Mesendoderm (in vitro differentiated cells): Measurements from ENCODE around the gene CCDC32. TPM values are rescaled to one million over a fixed set of nuclear protein-coding genes. Genes with fewer than 3 reads are reported as not detected.

Experiments used
- DNase-seq: peaks from one replicate; pipeline ENCODE4 v3.0.0; 2013
- H2AK5ac ChIP-seq: 2 replicates; pipeline ENCODE4 v1.6.1; 2013; ENCODE audit warnings: low read length, inconsistent platforms
- H2BK120ac ChIP-seq: 2 replicates; pipeline ENCODE4 v1.6.1; 2013; ENCODE audit warnings: low read depth, mild to moderate bottlenecking, low read length, moderate library complexity, mixed read lengths
- H2BK15ac ChIP-seq: replicated peaks from 2 replicates; pipeline ENCODE4 v1.6.1; 2013; ENCODE audit warnings: low read depth, mild to moderate bottlenecking, moderate library complexity
- H2BK5ac ChIP-seq: 2 replicates; pipeline ENCODE4 v1.6.1; 2013; ENCODE audit warnings: low read length, inconsistent platforms
- H3K18ac ChIP-seq: 2 replicates; pipeline ENCODE4 v1.6.1; 2013; ENCODE audit warnings: mild to moderate bottlenecking, low read length, mixed read lengths
- H3K23ac ChIP-seq: one replicate; pipeline ENCODE4 v1.6.1; 2013; ENCODE audit warnings: low read length
- H3K27ac ChIP-seq: 2 replicates; pipeline ENCODE4 v1.5.1; 2013; ENCODE audit warnings: low read depth, mild to moderate bottlenecking, inconsistent platforms, low read length, moderate library complexity
- H3K27me3 ChIP-seq: 2 replicates; pipeline ENCODE4 v1.6.1; 2013; ENCODE audit warnings: low read length, control low read depth, mild to moderate bottlenecking, inconsistent platforms; ENCODE audit not compliant: insufficient read depth, poor library complexity
- H3K36me3 ChIP-seq: 2 replicates; pipeline ENCODE4 v1.6.1; 2013; ENCODE audit warnings: low read length, inconsistent platforms; ENCODE audit not compliant: control insufficient read depth, insufficient read depth
- H3K4ac ChIP-seq: one replicate; pipeline ENCODE4 v1.6.1; 2013; ENCODE audit warnings: low read depth, mild to moderate bottlenecking, low read length, moderate library complexity
- H3K4me1 ChIP-seq: 2 replicates; pipeline ENCODE4 v1.6.1; 2013; ENCODE audit warnings: low read depth, low read length, inconsistent platforms; ENCODE audit not compliant: control insufficient read depth
- H3K4me2 ChIP-seq: 2 replicates; pipeline ENCODE4 v1.6.1; 2013; ENCODE audit warnings: low read length
- H3K4me3 ChIP-seq: 2 replicates; pipeline ENCODE4 v1.5.1; 2013; ENCODE audit warnings: mild to moderate bottlenecking, low read length
- H3K56ac ChIP-seq: one replicate; pipeline ENCODE4 v1.6.1; 2013; ENCODE audit warnings: low read length
- H3K79me1 ChIP-seq: 2 replicates; pipeline ENCODE4 v1.6.1; 2013; ENCODE audit warnings: low read length, inconsistent platforms
- H3K79me2 ChIP-seq: 2 replicates; pipeline ENCODE4 v1.6.1; 2013; ENCODE audit warnings: mild to moderate bottlenecking, low read length; ENCODE audit not compliant: control insufficient read depth, insufficient read depth
- H3K9ac ChIP-seq: 2 replicates; pipeline ENCODE4 v1.6.1; 2013; ENCODE audit warnings: low read length, inconsistent platforms
- H4K5ac ChIP-seq: one replicate; pipeline ENCODE4 v1.6.1; 2013; ENCODE audit warnings: low read length
- H4K8ac ChIP-seq: one replicate; pipeline ENCODE4 v1.6.1; 2013; ENCODE audit warnings: low read depth, mild to moderate bottlenecking, control low read depth, low read length, moderate library complexity
- WGBS: extraction: QIAGEN DNeasy Blood & Tissue Kit; methylation state at CpG from one replicate; pipeline ENCODE4 v1.1.7; 2013; ENCODE audit warnings: low lambda C conversion rate, missing lambda C conversion rate; ENCODE audit not compliant: insufficient coverage; ENCODE audit errors: extremely low coverage; 5-methylcytosine and 5-hydroxymethylcytosine counted together
- small RNA-seq: library from polyadenylated mRNA; stranded (forward); fragments of <200 nt; extraction: miRNeasy Mini kit (QIAGEN cat#:217004); gene quantifications from one replicate; pipeline ENCODE3, GENCODE V24; 2013; ENCODE audit not compliant: insufficient read depth

CCDC32 gene

DNA sequence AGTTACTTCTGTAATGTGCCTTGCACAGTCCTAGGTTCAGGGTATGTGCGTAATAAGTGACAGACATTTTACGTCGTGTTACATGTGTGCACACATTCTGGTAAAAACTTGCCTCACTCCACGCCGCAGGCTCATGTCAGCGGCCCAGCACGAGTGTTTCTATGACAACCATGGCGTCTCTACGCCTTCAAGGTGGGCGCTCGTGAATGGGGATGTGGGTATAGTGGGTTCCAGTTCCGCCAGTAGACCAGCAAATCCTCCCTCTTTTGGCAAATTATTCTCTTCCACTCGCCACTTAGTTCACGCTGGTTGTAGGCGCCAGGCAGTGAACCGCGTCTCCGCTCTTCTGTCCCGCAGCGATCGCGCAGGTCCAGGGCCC lies 53.8 kb downstream of the CCDC32 start:
- DNase-seq, result peak; percentile 15

DNA sequence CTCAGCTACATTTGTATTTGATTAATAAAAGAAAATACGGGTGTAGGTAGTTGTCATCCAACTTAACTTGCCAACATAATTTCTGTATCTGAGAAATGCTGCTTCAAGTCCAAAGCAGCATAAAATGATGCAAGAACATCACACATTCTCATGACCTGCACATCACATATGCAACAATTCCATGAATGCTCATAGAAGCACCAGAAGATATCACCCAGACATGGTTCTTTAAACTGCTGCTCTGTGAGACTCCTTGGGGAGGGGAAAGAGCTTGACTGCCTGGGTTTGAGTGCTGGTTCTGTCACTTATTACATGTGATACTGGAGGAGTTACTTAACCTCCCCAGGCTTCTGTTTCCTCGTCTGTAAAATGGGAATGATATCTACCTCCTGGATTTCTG lies 54.6 kb downstream of the CCDC32 start:
- Histone ChIP-seq H3K56ac (no peak overlapping the region), H2BK120ac (no peak overlapping the region), H3K79me1 (no peaks in the 10 kb centered on the region), H4K8ac (no peak overlapping the region), H3K4ac (no peak overlapping the region), H3K36me3 (no peaks in the 10 kb centered on the region), H3K4me2 (no peak overlapping the region), H2AK5ac (no peak overlapping the region), H4K5ac (no peak overlapping the region), H3K4me3 (no peak overlapping the region), H2BK5ac (no peak overlapping the region), H3K4me1 (peaks cover 1% of the 10 kb centered on the region), H3K79me2 (no peaks in the 10 kb centered on the region), H3K9ac (no peak overlapping the region), H3K23ac (no peak overlapping the region), H2BK15ac (no peak overlapping the region), H3K18ac (no peak overlapping the region), H3K27me3 (peaks cover 6% of the 10 kb centered on the region), H3K27ac (no peak overlapping the region)
- peak; percentile 39 for DNase-seq
- WGBS, result no CpG with 5 or more reads among the region's 2 CpGs

More for the DNA sequence above, 53.8 kb downstream of the CCDC32 start:
- no CpG with 5 or more reads among the region's 22 CpGs for WGBS
- peak overlapping the region; percentile 87 for H3K4me2 ChIP-seq
- peak overlapping the region; percentile 75 for H3K9ac ChIP-seq
- H3K27me3 ChIP-seq, result peaks cover 6% of the 10 kb centered on the region
- H3K18ac ChIP-seq, result no peak overlapping the region
- no peaks in the 10 kb centered on the region for H3K79me2 ChIP-seq
- peak overlapping the region; percentile 93 for H3K56ac ChIP-seq
- peaks cover 1% of the 10 kb centered on the region for H3K4me1 ChIP-seq
- H2BK120ac ChIP-seq, result no peak overlapping the region
- H4K5ac ChIP-seq, result no peak overlapping the region
- no peak overlapping the region for H4K8ac ChIP-seq
- no peaks in the 10 kb centered on the region for H3K36me3 ChIP-seq
- no peak overlapping the region for H3K27ac ChIP-seq
- H2AK5ac ChIP-seq, result no peak overlapping the region
- H3K23ac ChIP-seq, result peak overlapping the region; percentile 99
- no peaks in the 10 kb centered on the region for H3K79me1 ChIP-seq
- no peak overlapping the region for H2BK15ac ChIP-seq
- no peak overlapping the region for H2BK5ac ChIP-seq
- peak overlapping the region; percentile 32 for H3K4me3 ChIP-seq
- H3K4ac ChIP-seq, result no peak overlapping the region

GRCh38 chr15:40508216-40508615 lies 56.6 kb downstream of the CCDC32 start:
- DNase-seq, result no peak
- Histone ChIP-seq H3K4me1 (peaks cover 1% of the 10 kb centered on the region), H3K4ac (no peak overlapping the region), H3K27me3 (peaks cover 6% of the 10 kb centered on the region), H3K36me3 (no peaks in the 10 kb centered on the region), H3K9ac (no peak overlapping the region), H4K8ac (no peak overlapping the region), H3K23ac (no peak overlapping the region), H3K79me2 (no peaks in the 10 kb centered on the region), H2BK120ac (no peak overlapping the region), H3K4me3 (no peak overlapping the region), H3K18ac (no peak overlapping the region), H3K4me2 (no peak overlapping the region), H4K5ac (no peak overlapping the region), H3K27ac (no peak overlapping the region), H3K79me1 (no peaks in the 10 kb centered on the region), H2BK15ac (no peak overlapping the region), H3K56ac (no peak overlapping the region), H2AK5ac (no peak overlapping the region), H2BK5ac (no peak overlapping the region)
- WGBS, result no CpG with 5 or more reads among the region's 1 CpG

- Histone ChIP-seq H3K9ac (peak overlapping the region; percentile 62), H2BK15ac (no peak overlapping the region), H3K27ac (no peak overlapping the region), H4K5ac (no peak overlapping the region), H3K79me1 (no peaks in the 10 kb centered on the region), H2AK5ac (no peak overlapping the region), H3K27me3 (peaks cover 6% of the 10 kb centered on the region), H3K36me3 (no peaks in the 10 kb centered on the region), H4K8ac (no peak overlapping the region), H3K18ac (no peak overlapping the region), H3K56ac (peak overlapping the region; percentile 79), H3K23ac (no peak overlapping the region), H2BK5ac (no peak overlapping the region), H3K4me3 (no peak overlapping the region), H3K4ac (no peak overlapping the region), H3K79me2 (no peaks in the 10 kb centered on the region), H2BK120ac (no peak overlapping the region), H3K4me1 (peaks cover 1% of the 10 kb centered on the region), H3K4me2 (peak overlapping the region; percentile 43)
- peak; percentile 88 for DNase-seq
- whole genome bisulfite sequencing, result no CpG with 5 or more reads among the region's 30 CpGs
These were observed 57.8 kb downstream of the CCDC32 start for GRCh38 chr15:40506964-40507571.

Small RNA genes within 50 kb of the gene (small RNA-seq; reads per million reads assigned to genes)
- gene RF00017, result not detected
- not detected for gene RNU6-516P
